ENCODE data around the gene IL4I1. TPM values are rescaled to one million over a fixed set of nuclear protein-coding genes. Genes with fewer than 3 reads are reported as not detected.

IL4I1 gene
- polyA plus RNA-seq, 1 experiment: 0.30 TPM

GRCh38 chr19:49887665-49888509 lies 8.8 kb downstream of the IL4I1 start:
- H3K27ac ChIP-seq (ENCODE audit: low read depth, low read length): no peak overlapping the region
- CTCF ChIA-PET: interaction anchor here (0.6 to 1.1 kb wide), 2 partner anchors 12 to 308 kb away, joined by 3 to 7 read pairs; no protein-coding TSS in a partner anchor
- peaks cover 12% of the 10 kb centered on the region for H3K9me3 ChIP-seq (ENCODE audit: control insufficient read depth, insufficient read depth, low read length)
- POLR2A ChIA-PET: no interaction called here
- DNase-seq (ENCODE audit: low read depth, low spot score): no peak
- H3K27me3 ChIP-seq (ENCODE audit: control insufficient read depth, insufficient read depth, low read length): no peaks in the 10 kb centered on the region
- TF ChIP-seq, protein P1, sequence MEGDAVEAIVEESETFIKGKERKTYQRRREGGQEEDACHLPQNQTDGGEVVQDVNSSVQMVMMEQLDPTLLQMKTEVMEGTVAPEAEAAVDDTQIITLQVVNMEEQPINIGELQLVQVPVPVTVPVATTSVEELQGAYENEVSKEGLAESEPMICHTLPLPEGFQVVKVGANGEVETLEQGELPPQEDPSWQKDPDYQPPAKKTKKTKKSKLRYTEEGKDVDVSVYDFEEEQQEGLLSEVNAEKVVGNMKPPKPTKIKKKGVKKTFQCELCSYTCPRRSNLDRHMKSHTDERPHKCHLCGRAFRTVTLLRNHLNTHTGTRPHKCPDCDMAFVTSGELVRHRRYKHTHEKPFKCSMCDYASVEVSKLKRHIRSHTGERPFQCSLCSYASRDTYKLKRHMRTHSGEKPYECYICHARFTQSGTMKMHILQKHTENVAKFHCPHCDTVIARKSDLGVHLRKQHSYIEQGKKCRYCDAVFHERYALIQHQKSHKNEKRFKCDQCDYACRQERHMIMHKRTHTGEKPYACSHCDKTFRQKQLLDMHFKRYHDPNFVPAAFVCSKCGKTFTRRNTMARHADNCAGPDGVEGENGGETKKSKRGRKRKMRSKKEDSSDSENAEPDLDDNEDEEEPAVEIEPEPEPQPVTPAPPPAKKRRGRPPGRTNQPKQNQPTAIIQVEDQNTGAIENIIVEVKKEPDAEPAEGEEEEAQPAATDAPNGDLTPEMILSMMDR (IDR thresholded peaks at IDR 0.05; ENCODE audit: low read depth, low read length): no peak
- no peak overlapping the region for H3K4me3 ChIP-seq (ENCODE audit: low read depth, low read length)

DNA sequence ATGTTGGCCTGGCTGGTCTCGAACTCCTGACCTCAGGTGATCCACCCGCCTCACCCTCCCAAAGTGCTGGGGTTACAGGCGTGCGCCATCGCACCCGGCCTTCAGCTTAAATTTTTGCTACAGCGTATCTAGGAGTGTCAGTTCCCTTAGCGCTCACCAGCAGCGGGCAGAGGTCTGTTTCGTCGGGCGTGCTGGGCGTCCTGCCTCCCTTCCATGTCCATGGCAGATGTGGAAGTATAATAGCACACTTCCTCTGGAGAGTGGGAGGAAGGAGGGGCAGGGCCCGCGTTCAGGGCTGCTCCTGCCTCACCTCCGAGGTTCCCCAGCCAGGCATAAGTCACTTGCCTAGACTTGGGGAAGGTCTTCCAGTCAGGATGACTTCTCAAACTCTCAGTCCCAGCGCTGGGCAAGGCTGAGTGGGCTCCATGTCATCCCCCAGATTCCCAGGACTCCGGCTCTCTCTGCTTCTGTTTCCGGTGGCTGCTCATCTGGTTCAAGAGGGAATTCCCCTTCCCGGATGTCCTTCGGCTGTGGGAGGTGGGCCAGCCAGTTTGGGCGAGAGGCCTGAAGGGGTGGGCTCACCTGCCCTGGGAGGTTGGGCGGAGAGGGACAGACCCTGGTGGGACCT lies 9.5 kb downstream of the IL4I1 start:
- TF ChIP-seq, protein P1 (IDR thresholded peaks at IDR 0.05; ENCODE audit: low read depth, low read length): no peak
- POLR2A ChIA-PET: interaction anchor here (0.6 kb wide), 1 partner anchor 15 kb away, joined by 3 read pairs; no protein-coding TSS in a partner anchor
- Histone ChIP-seq H3K4me3 (ENCODE audit: low read depth, low read length) (no peak overlapping the region), H3K27me3 (ENCODE audit: control insufficient read depth, insufficient read depth, low read length) (no peaks in the 10 kb centered on the region), H3K9me3 (ENCODE audit: control insufficient read depth, insufficient read depth, low read length) (peaks cover 20% of the 10 kb centered on the region), H3K27ac (ENCODE audit: low read depth, low read length) (no peak overlapping the region)
- no peak for DNase-seq (ENCODE audit: low read depth, low spot score)
- CTCF ChIA-PET: no interaction called here

- peaks cover 19% of the 10 kb centered on the region for H3K9me3 ChIP-seq (ENCODE audit: control insufficient read depth, insufficient read depth, low read length)
- no peak overlapping the region for H3K27ac ChIP-seq (ENCODE audit: low read depth, low read length)
- ChIA-PET POLR2A (no interaction called here), CTCF (no interaction called here)
- no peak for DNase-seq (ENCODE audit: low read depth, low spot score)
- TF ChIP-seq, protein P1 (IDR thresholded peaks at IDR 0.05; ENCODE audit: low read depth, low read length): no peak
- H3K4me3 ChIP-seq (ENCODE audit: low read depth, low read length): no peak overlapping the region
- H3K27me3 ChIP-seq (ENCODE audit: control insufficient read depth, insufficient read depth, low read length): no peaks in the 10 kb centered on the region
These were observed 11.9 kb downstream of the IL4I1 start for GRCh38 chr19:49884760-49885159.

GRCh38 chr19:49884109-49884508 lies 12.6 kb downstream of the IL4I1 start:
- no peak overlapping the region for H3K27ac ChIP-seq (ENCODE audit: low read depth, low read length)
- no peaks in the 10 kb centered on the region for H3K27me3 ChIP-seq (ENCODE audit: control insufficient read depth, insufficient read depth, low read length)
- ChIA-PET CTCF (no interaction called here), POLR2A (no interaction called here)
- peaks cover 13% of the 10 kb centered on the region for H3K9me3 ChIP-seq (ENCODE audit: control insufficient read depth, insufficient read depth, low read length)
- no peak overlapping the region for H3K4me3 ChIP-seq (ENCODE audit: low read depth, low read length)
- TF ChIP-seq, protein P1 (IDR thresholded peaks at IDR 0.05; ENCODE audit: low read depth, low read length): no peak
- no peak for DNase-seq (ENCODE audit: low read depth, low spot score)

- CTCF ChIA-PET: no interaction called here
- POLR2A ChIA-PET: interaction anchor here (0.6 kb wide), 1 partner anchor 9 kb away, joined by 11 read pairs; no protein-coding TSS in a partner anchor
- no peaks in the 10 kb centered on the region for H3K27me3 ChIP-seq (ENCODE audit: control insufficient read depth, insufficient read depth, low read length)
- TF ChIP-seq, protein P1 (IDR thresholded peaks at IDR 0.05; ENCODE audit: low read depth, low read length): no peak
- H3K9me3 ChIP-seq (ENCODE audit: control insufficient read depth, insufficient read depth, low read length): peaks cover 13% of the 10 kb centered on the region
- H3K27ac ChIP-seq (ENCODE audit: low read depth, low read length): no peak overlapping the region
- H3K4me3 ChIP-seq (ENCODE audit: low read depth, low read length): no peak overlapping the region
- DNase-seq (ENCODE audit: low read depth, low spot score): no peak
These were observed 13.6 kb downstream of the IL4I1 start for GRCh38 chr19:49883094-49883493.
